Keratinocyte (primary cell): ENCODE results near the gene MACROH2A1. TPM values are rescaled to one million over a fixed set of nuclear protein-coding genes. Genes with fewer than 3 reads are reported as not detected.

Experiments
- DNase-seq: peaks from one replicate; pipeline ENCODE4 v3.0.0-alpha.2; 2011; ENCODE audit warnings: low read depth, missing footprints, low spot score
- FAIRE-seq: peaks from 2 replicates; lab custom pipeline; 2011; peaks lifted over from hg19 to GRCh38; lab: Jason Lieb, UNC
- H2AFZ ChIP-seq: 2 replicates; pipeline ENCODE4 v1.6.0; 2012; ENCODE audit warnings: low read length, control low read depth, inconsistent platforms; ENCODE audit not compliant: control insufficient read depth
- H3K27ac ChIP-seq: 2 replicates; pipeline ENCODE4 v1.5.1; 2011; ENCODE audit warnings: low read length; ENCODE audit not compliant: control insufficient read depth, insufficient read depth
- H3K27me3 ChIP-seq: 3 replicates; pipeline ENCODE4 v1.6.0; 2011; ENCODE audit warnings: low read length; ENCODE audit not compliant: control insufficient read depth, insufficient read depth; ENCODE audit errors: extremely low read depth
- H3K36me3 ChIP-seq, 2 experiments: 2 replicates in 1 of 2; 3 replicates in 1 of 2; pipeline ENCODE4 v1.5.1; 2011; ENCODE audit warnings: low read length in 2 of 2, mild to moderate bottlenecking in 1 of 2; ENCODE audit not compliant: control insufficient read depth in 2 of 2, insufficient read depth in 2 of 2; ENCODE audit errors: extremely low read depth in 1 of 2
- H3K4me1 ChIP-seq: 3 replicates; pipeline ENCODE4 v1.5.1; 2011; ENCODE audit warnings: low read length; ENCODE audit not compliant: control insufficient read depth, insufficient read depth; ENCODE audit errors: extremely low read depth
- H3K4me2 ChIP-seq: 3 replicates; pipeline ENCODE4 v1.6.0; 2011; ENCODE audit warnings: low read depth, low read length; ENCODE audit not compliant: control insufficient read depth, insufficient read depth; ENCODE audit errors: extremely low read depth
- H3K4me3 ChIP-seq, 3 experiments: fragments of 200-600 bp in 1 of 3; sonication (generic) in 1 of 3; 2 replicates in 2 of 3; 3 replicates in 1 of 3; pipeline ENCODE4 v1.5.1; 2011 to 2016; ENCODE audit warnings: low read length in 3 of 3, mild to moderate bottlenecking in 3 of 3, control low read depth in 2 of 3, inconsistent platforms in 1 of 3, low read depth in 1 of 3, mixed read lengths in 1 of 3, mixed run types in 1 of 3, moderate library complexity in 1 of 3; ENCODE audit not compliant: control insufficient read depth in 2 of 3, insufficient read depth in 2 of 3; ENCODE audit errors: extremely low read depth in 1 of 3
- H3K79me2 ChIP-seq: 2 replicates; pipeline ENCODE4 v1.6.0; 2012; ENCODE audit warnings: low read length; ENCODE audit not compliant: control insufficient read depth, insufficient read depth
- H3K9ac ChIP-seq: 3 replicates; pipeline ENCODE4 v1.6.0; 2011; ENCODE audit warnings: low read length; ENCODE audit not compliant: control insufficient read depth, insufficient read depth; ENCODE audit errors: extremely low read depth
- H3K9me1 ChIP-seq: 3 replicates; pipeline ENCODE4 v1.6.0; 2011; ENCODE audit warnings: low read length; ENCODE audit not compliant: control insufficient read depth, insufficient read depth; ENCODE audit errors: extremely low read depth
- H3K9me3 ChIP-seq: 2 replicates; pipeline ENCODE4 v1.5.1; 2012; ENCODE audit warnings: low read depth, low read length; ENCODE audit not compliant: control insufficient read depth
- H4K20me1 ChIP-seq: 3 replicates; pipeline ENCODE4 v1.6.0; 2011; ENCODE audit warnings: low read length; ENCODE audit not compliant: control insufficient read depth, insufficient read depth; ENCODE audit errors: extremely low read depth
- EZH2 ChIP-seq: IDR thresholded peaks from one replicate; pipeline ENCODE4 v1.6.1; 2012; ENCODE audit warnings: inconsistent platforms, mild to moderate bottlenecking, low read length, moderate library complexity
- dilution Hi-C: fragments of 300-500 bp; cut with MboI; formaldehyde crosslinking; loops from one replicate; pipeline ENCODE4 v1.7.0; 2020; ENCODE audit warnings: low sequenced_read_pairs; ENCODE audit not compliant: extremely low pct_ligation_motif_present
- polyA plus RNA-seq, 5 experiments: library from polyadenylated mRNA; depleted of rRNA in 3 of 5; stranded (reverse) in 3 of 5; stranded (forward) in 1 of 5; unstranded in 1 of 5; fragments of >200 nt; gene quantifications; 1 replicate in 1 of 5; 2 replicates in 3 of 5; 3 replicates in 1 of 5; pipeline versions ENCODE4 v1.2.1 to v1.2.3, GENCODE V29; 2011 to 2012; ENCODE audit warnings: missing spikeins in 2 of 5, low read depth in 1 of 5, low replicate concordance in 1 of 5
- TF ChIP-seq, protein P1 (sequence below), 3 experiments: IDR thresholded peaks in 1 of 3; conservative IDR thresholded peaks in 1 of 3; optimal IDR thresholded peaks in 1 of 3; 2 replicates in 2 of 3; 3 replicates in 1 of 3; pipeline versions ENCODE3 to v1.5.1; 2011; ENCODE audit warnings: low read length in 3 of 3, mild to moderate bottlenecking in 3 of 3, moderate library complexity in 2 of 3, control low read depth in 1 of 3, inconsistent platforms in 1 of 3; ENCODE audit not compliant: insufficient read depth in 2 of 3; ENCODE audit errors: extremely low read depth in 1 of 3

Gene MACROH2A1
- polyA plus RNA-seq, 1 donor (not counting 4 experiments of a cell fraction or from before 2014, with no cell fraction given), result 208 TPM

DNA sequence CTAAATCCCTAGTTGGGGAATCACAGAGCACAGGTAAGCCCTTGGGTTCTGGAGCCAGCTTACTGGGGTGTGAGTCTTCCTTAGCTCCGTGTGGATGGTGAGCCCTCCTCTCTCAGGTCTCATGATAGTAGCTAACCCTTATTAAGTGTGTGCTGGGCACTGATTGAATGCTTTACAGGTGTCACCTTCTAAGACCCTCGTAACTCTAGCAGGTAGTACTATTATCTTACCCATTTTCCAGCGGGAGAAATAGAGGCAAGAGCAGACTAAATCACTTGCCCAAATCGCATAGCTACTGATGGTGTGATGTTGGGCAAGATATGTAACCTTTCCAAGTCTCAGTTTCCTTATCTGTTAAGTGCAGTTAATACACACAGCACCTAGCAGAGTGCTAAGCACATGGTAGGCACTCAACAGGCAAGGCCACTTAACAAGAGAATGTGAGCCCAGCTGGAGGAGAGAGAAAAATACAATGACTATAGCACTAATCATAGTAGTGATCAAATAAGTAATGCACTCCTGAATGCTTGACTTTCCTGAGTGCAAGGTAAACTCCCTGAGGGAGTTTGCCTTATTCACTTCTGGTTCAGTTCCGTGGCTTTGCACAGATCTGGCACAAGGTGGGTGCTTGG, 48.4 kb upstream of the MACROH2A1 start, which contains the start of gene DCANP1:
Gene DCANP1 (minus strand): TSS at position 51 of the 632 bp plus-strand sequence. CDS start 240 bp downstream, outside the sequence.
- DNase-seq (no peak), FAIRE-seq (no peak)
- Histone ChIP-seq H3K9ac (no peak within 1 kb of the TSS), H3K27me3 (peaks cover 36% of the 10 kb centered on the region), H4K20me1 (no peaks in the 10 kb centered on the region), H3K27ac (no peak within 1 kb of the TSS), H3K9me3 (no peaks in the 10 kb centered on the region), H3K79me2 (no peaks in the 10 kb centered on the region), H3K9me1 (no peaks in the 10 kb centered on the region), H3K4me3 (no peak within 1 kb of the TSS), H3K4me1 (no peaks in the 10 kb centered on the region), H3K36me3 (no peaks in the 10 kb centered on the region), H2AFZ (no peak within 1 kb of the TSS), H3K4me2 (no peak within 1 kb of the TSS)
- TF ChIP-seq, protein P1, sequence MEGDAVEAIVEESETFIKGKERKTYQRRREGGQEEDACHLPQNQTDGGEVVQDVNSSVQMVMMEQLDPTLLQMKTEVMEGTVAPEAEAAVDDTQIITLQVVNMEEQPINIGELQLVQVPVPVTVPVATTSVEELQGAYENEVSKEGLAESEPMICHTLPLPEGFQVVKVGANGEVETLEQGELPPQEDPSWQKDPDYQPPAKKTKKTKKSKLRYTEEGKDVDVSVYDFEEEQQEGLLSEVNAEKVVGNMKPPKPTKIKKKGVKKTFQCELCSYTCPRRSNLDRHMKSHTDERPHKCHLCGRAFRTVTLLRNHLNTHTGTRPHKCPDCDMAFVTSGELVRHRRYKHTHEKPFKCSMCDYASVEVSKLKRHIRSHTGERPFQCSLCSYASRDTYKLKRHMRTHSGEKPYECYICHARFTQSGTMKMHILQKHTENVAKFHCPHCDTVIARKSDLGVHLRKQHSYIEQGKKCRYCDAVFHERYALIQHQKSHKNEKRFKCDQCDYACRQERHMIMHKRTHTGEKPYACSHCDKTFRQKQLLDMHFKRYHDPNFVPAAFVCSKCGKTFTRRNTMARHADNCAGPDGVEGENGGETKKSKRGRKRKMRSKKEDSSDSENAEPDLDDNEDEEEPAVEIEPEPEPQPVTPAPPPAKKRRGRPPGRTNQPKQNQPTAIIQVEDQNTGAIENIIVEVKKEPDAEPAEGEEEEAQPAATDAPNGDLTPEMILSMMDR (optimal IDR thresholded peaks at IDR 0.05 in 1 of 3, IDR thresholded peaks at IDR 0.05 in 1 of 3, conservative IDR thresholded peaks at IDR 0.05 in 1 of 3; ENCODE audit: extremely low read depth in 1 of 3, insufficient read depth in 2 of 3, low read length in 3 of 3), result no peak
- TF ChIP-seq EZH2, result no peak
- dilution Hi-C loops, result no loop called here

- H3K4me2 ChIP-seq, result no peak overlapping the region
- dilution Hi-C loops, result no loop called here
- DNase-seq (no peak), FAIRE-seq (no peak)
- H3K27ac ChIP-seq, result no peak overlapping the region
- no peak overlapping the region for H3K9ac ChIP-seq
- H3K36me3 ChIP-seq, result no peaks in the 10 kb centered on the region
- H3K4me3 ChIP-seq, result no peak overlapping the region
- H3K79me2 ChIP-seq, result no peaks in the 10 kb centered on the region
- no peaks in the 10 kb centered on the region for H3K4me1 ChIP-seq
- H3K9me1 ChIP-seq, result no peaks in the 10 kb centered on the region
- H3K9me3 ChIP-seq, result no peaks in the 10 kb centered on the region
- peaks cover 30% of the 10 kb centered on the region for H3K27me3 ChIP-seq
- no peak for TF ChIP-seq EZH2
- TF ChIP-seq, protein P1 (optimal IDR thresholded peaks at IDR 0.05 in 1 of 3, IDR thresholded peaks at IDR 0.05 in 1 of 3, conservative IDR thresholded peaks at IDR 0.05 in 1 of 3; ENCODE audit: extremely low read depth in 1 of 3, insufficient read depth in 2 of 3, low read length in 3 of 3), result no peak
- H2AFZ ChIP-seq, result no peak overlapping the region
- no peaks in the 10 kb centered on the region for H4K20me1 ChIP-seq
Measured at GRCh38 chr5:135446615-135447014, 47.6 kb upstream of the MACROH2A1 start.
